NCI-H2107 (cell line): ENCODE results near the gene PHF10.
"Not testable (repeated sequence)": the region's sequence is repeated elsewhere in the genome, so short reads cannot be mapped to it uniquely, and the experiment has no call there.

Experiments
- DNase-seq: peaks from one replicate; lab custom pipeline; 2025; lab: John Stamatoyannopoulos, UW

The PHF10 gene

DNA sequence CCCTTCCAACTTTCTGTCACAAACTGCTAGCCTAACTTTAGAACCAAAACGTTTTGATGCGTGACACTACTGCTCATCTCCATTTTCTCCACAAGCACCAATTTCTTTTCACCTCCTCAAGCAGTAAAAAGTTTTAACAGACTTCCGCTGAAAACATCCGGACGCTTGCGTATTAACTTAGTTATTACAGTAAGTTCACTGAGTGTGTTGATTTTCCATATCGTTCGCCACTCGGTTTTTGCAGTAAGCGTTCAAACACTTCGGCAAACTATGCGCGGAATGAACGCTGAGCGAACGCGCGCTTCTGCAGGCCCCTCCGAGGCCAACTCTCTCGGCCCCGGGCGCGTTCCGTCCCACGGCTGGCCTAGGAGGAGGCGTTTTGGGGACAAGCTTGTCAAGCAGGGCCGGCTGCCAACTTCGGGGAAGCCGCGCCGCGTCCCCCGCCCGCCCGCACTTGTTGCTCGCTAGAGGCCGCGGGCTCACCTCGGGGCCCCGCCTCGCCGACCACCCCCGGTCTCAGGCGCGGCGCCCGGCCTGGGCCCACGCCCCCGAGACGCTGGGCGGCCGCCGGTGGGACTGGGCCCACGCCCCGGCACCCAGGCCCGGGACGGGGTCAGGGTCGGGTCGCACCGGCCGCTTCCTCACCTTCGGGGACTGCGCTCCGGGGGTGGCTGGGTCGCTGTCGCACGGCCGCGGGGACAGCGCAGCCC is 945 bp downstream of the PHF10 start:
- peak; percentile 15 for DNase-seq

DNA sequence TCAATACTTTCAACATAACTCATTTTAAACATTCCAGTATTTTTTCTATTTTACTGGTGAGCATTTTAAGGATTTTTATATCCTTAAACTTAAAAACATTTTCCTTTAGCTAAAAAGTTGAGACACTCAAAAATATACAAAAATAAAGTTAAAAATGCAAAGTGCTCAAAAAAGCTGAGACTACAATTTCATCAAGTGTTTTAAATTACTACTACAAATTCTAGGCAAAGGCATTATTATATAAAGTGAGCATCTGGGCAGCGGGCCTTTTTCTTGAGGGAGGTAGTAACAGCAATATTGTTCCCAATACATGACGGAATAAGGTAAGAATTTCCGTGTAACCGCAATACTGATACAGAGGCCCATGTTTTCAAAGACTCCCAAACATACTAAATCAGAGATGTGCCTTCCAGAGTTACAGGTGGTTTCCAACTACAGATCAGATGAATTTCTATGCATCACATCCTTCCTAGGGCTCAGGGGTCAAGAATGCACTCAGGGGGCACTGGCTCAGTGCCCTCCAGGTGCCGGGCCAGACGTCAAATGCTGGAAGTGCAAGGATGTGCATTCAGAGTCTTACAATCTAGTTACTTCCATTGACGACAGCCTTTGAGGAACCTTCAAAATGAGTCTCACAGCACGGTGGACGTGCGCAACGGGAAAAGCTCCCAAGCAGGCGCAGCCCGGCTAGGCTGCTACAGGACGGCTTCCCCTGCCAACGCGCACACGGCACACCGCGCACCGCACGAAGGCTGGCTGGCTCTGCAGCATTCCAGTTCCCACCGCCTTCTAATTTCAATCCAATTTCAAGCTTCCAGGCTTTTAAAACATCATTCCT is 1.7 kb downstream of the PHF10 start:
- peak; percentile 17 for DNase-seq

DNA sequence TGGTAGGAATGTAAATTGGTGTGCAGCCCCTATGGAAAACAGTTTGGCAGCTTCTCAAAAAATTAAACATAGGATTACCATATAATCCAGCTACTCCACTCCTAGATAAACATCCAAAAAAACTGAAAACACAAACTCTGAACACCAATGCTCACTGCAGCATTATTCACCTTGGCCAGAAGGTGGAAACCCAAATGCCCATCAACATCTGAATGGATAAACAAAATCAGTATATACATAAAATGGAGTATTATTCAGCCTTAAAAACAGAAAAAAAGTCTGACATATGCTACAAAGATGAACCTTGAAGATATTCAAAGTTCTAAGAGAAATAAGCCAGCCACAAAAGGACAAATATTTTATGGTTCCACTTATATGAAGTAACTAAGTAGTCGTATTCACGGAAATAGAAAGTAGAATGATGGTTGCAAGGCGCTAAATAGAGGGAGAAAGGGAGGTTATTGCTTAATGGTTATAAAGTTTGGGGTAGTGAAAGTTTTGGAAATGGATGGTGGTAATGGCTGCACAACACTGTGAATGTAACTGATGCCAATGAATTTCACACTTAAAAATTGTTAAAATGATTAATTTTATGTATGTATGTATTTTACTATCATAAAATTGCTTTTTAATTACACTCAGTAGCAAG is 4.0 kb downstream of the PHF10 start:
- no peak for DNase-seq

DNA sequence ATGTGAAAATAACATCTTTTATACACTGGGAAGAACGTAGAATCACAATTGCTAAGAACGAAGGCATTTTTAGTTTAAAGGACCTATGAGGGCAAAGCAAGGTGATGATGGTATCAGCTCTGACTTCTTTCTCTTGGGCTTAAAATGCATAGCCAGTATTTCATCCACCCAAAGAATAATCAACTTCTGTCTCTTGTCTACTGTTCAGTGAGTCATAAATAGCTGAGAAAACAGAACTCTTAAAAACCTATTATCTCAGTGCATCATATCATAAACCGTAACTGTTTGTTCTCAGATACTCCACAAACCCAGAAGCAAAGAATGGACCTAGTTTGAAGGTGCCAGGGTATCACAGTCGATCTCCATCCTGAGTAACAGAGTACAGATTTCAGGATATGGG is 5.2 kb downstream of the PHF10 start:
- no peak for DNase-seq

DNA sequence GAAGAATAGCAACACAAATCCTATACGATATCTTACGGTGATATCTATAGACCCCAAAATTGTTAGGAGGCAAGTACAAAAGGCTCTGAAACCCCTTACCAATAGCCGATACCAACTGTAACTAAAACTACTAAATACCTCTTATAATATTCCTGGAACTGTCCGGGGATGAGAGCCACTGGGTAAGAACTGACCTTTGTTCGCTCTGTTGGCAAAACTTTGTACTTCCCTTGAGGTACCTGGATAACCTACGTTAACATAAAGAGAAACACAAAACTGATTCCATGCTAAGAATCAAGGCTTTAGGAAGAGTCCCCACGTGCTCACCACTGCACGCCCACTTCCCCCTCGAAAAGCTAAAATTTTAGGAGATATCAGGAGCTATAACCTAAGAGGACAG is 9.7 kb downstream of the PHF10 start:
- DNase-seq, result no peak

DNA sequence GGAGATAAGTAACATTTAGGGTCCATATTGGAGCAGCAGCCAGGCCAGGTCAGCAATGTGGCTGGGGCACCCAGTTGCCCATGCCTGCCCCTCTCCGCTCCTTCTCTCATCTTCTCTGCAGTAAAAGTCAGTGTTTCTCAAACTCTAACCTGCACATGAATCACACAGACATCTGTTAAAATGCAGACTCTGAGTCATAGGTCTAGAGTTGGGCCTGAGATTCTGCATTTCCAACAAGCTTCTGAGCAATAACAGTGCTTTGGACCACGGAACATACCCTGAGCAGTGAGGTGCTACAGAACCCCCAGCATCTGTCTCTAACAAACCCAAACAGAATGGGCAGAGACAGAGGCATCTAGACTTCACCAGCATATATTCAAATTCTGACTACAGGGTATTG is 10.1 kb downstream of the PHF10 start:
- no peak for DNase-seq

DNA sequence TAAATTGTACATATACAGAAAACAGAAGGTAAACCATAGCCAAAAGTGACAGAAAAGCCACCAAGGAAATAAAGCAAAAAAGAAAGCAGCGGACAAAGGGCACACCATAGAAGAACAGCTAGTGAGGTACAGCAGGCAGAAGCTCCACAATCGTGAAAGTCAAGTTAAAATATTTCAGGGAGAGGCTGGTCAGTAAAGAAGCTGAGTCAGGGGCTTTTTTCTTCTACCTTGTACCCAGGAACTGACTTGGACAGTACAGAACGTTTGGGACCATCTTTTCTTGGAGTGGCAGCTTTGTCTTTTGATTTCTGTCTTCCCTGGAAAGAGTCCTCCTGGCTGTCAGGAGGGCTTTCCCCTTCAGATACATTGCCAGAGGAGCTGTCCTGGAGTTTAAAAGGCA is 14.3 kb downstream of the PHF10 start:
- no peak for DNase-seq

DNA sequence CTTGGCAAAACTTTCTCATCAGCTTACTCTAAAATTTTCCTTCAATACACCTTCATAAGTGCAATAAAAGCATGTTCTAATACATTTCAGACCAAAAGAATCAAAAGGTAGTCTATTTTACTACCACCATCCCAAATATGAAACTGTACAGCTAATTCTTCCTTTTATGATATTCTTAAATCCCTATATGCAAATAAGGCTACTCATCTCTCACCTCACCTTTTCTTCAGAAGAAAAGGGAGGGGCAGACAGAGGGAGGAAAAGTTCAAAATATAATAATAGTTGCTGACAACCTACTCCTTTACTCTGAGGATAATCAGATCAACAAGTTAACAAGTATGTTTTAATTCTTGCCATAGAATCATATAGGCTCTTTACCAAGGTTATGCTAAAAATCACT is 15.0 kb downstream of the PHF10 start:
- DNase-seq, result no peak

DNA sequence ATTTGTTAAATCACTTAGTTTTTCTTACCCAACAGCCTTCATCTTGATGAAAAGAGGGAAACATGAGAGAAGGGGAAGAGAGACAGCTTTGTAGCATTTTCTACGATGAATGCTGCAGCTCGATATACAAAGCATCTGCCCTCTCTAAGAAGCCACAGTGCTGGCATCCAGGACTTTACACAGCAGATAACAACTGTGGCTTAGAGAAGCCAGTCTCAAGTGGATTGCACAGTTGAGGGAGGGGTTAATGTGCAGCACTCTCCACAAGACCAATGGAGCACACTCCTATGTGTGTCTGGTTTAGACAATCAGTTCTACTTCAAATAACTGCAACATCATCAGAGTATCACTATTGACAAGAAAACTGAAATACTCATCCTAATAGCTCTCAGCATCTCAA is 16.5 kb downstream of the PHF10 start:
- no peak for DNase-seq

DNA sequence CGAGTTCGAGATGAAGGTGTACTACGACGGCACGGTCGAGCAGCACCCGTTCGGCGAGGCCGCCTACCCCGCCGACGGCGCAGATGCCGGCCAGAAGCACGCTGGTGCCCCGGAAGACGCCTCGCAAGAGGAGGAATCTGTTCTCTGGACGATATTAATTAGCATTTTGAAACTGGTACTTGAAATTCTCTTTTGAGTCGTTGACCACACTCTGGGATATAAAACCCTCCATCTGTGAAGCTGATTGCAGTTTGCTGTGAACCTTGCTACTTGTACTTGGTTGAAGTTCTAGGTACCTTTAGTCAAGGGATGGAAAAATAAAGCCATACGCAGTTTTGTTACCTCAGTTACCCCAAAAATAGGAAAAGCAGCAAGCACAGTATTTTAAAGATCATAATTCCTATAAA is 21.5 kb downstream of the PHF10 start:
- DNase-seq, result no peak

DNA sequence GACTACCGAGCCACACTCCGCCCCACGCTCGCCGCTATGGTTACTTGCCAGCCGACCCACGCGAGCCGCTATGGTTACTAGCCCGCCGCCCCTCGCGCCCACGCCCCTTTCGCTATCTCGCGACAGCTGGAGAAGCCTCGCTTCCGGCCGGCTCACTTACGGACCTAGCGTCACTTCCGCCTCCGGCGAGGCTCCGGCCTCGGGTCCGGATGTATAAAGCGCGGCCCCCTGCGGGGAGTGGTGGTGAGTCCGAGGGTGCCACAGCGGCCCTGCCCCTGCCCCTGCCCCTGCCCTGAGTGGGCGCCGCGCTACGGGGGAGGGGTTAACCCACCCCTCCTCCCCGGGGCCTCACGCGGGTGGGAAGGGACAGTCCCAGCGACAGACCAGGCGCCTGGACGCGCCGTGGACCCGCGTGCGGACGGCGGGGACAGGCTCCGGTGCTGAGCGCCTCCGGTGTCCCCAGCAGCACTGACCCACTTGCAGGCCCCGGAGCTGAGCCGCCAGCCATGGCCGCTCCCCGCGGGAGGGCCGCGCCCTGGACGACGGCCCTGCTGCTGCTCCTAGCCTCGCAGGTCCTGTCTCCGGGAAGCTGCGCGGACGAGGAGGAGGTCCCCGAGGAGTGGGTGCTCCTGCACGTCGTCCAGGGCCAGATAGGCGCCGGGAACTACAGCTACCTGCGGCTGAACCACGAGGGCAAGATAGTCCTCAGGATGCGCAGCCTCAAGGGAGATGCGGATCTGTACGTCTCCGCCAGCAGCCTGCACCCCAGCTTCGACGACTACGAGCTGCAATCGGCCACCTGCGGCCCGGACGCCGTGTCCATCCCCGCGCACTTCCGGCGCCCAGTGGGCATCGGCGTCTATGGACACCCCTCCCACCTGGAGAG is 22.1 kb downstream of the PHF10 start, which contains the start of the genes C6orf120 and WDR27:
C6orf120 (plus strand) TSS at position 173 of the 886 bp plus-strand sequence; CDS start at position 507, 334 bp downstream.
WDR27 (minus strand) TSS at position 76 of the 886 bp plus-strand sequence. CDS start 13,024 bp downstream, outside the sequence.
- DNase-seq, result peak; percentile 92

DNA sequence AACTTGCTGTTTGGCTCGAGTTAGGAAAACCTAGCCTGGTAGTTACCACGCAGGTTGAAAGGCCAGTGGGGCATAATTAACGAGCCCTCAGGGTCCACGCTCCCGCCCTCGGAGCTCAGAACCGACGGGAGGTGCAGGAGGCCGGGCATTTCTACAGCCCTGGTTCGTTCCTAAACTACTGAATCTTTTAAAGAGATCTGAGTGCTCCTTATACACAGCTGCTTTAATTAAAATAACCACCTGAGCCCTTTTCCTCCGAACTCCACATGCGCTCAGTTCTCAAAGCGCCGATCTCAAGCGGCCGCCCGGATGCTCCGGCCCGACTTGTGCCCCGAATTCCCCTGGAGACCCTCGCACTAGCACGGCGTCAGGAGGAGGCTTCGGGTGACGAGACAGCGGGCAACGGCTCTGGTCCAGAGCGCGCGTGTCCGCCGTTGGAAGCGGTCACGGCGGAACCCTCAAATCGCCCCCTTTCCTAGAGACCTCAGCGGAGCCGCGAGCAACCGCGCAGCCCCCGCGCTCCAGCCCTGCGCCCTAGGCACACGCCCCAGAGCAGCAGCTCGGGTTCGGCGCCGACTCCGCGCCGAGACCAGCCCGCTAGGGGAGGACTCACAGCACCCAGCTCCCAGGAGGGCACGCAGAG is 22.9 kb downstream of the PHF10 start:
- DNase-seq, result no peak

DNA sequence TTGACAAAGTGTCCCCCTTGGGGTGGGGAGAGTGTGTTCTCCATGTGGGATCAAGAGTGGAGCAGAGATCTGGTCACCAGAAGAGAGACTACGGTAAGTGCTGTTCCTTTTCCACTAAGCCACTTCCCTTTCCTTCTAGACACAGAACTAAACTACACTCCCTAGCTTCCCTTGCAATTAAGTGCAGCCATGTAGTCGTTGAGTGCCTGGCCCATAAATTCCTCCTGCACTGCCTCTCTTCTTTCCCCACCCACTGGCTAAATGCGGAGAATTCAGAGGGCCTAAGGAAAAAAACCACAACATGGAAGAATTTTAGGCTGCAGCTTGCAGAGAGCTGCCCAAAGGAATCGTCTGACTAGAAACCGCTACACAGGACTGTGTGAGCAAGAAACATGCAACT is 24.0 kb downstream of the PHF10 start:
- no peak for DNase-seq

DNA sequence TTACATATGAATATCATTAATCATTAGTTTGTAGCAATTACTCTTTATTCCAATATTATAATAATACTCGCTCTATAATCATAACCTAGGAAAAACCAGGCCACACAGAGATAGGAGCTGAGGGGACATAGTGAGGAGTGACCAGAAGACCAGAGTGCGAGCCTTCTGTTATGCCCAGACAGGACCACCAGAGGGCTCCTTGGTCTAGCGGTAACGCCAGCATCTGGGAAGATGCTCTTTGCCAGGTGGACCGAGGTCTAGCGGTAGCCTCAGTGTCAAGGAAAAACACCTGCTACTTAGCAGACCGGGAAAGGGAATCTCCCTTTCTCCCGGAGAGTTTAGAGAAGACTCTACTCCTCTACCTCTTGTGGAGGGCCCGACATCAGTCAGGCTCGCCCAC is 27.2 kb downstream of the PHF10 start:
- DNase-seq, result not testable (repeated sequence)

DNA sequence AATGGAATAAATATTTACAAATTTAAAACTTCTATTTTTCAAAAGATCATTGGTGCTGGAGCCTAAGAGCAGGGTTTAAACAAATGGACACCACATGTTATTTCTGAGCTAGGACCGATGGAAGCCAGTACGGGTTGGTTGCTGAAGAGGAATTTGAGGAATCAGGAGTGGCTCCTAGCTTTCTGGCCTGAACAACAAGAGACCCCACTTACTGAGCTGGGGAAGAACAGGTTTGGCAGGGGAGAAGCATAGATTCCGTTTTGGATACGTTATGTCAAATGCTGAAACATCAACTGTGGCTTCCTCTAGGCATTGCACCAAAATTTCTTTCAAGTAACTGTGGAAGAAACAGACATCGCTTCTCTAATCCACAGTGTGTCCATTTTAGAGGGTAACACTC is 29.2 kb downstream of the PHF10 start:
- DNase-seq, result no peak

DNA sequence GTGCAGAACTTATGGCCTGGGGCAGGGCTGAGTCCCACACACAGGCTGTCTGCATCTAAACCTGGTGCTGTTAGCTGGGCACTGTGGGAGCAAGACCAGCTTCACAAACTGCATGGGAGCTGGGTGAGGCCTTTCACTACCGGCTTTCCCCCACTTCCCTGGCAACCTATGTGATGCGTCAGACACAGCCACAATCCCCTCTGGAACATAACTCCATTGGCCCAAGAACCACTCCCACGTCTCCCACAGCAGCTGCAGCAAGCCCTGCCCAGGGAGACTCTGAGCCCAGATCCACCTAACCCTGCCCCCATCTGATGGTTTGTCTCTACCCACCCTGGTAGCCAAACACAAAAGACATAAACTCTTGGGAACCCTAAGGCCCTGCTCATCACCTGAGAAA is 31.8 kb downstream of the PHF10 start:
- no peak for DNase-seq

DNA sequence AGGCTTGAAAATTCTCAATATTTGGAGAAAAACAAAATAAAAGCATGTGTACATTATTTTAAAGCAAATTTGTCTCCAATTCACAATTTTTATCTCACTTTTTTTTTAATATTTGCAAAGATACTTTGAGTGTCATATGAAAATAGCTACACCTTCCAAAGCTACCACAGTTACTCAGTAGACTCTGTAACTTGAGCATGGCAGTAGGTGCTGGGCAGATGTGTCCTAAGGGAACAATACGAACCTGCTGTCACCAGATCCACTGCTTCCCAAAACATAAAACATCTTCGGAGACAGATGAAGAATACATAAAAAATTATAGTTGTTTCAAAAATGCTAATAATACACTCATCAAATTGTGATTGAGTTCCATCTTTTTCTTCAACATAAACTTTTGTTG is 33.0 kb downstream of the PHF10 start:
- DNase-seq, result no peak

DNA sequence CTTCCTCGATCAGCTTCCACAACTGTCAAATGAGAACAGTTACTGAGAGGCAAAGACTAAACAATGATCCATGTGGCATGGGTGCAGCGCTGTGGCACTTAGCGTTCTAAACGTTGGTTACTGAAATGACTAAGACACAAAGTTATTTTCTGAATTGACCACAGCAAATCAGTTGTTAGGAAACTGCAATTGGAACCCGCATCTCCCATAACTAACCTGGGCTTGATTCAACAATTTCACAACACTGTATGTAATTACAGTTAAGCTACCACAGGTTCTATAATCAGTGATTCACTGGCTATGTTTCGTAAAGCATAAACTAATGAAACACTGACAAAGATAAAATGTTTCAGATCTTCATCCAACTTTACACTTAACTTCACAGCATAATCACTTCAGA is 35.0 kb downstream of the PHF10 start:
- no peak for DNase-seq

DNA sequence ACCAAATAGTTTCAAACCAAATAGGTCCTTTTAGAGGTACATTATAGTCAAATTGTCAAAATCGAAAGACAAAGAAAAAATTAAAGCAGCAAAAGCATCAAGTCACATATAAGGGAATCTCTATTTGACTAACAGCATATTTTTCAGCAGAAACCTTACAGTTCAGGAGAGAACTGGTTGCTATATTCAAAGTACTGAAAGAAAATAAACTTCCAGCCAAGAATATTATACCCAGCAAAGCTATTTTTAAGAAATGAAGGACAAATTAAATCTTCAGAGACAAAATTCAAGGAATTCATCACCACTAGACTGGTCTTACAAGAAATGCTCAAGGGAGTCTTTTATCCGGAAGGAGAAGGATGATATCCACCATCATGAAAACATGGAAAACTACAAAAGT is 38.4 kb downstream of the PHF10 start:
- no peak for DNase-seq

DNA sequence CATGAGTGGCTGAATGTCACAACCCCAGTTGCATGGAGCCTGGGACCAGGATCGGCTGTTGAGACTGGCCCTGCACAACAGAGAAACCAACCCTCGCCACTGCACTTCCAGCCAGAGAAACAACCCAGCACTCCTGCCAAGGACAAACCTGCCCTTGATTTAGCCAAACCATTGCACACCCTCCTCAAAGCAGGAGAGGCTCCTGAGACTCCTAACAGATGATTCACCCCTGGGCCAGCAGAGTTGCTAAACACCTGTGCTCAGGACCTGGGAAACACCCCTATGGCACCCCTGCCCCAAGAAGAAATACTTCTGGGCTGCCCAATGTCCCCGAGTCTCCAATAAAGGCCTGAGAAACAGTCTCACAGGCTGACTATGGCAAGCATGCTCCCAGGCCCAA is 40.2 kb downstream of the PHF10 start:
- DNase-seq, result no peak

DNA sequence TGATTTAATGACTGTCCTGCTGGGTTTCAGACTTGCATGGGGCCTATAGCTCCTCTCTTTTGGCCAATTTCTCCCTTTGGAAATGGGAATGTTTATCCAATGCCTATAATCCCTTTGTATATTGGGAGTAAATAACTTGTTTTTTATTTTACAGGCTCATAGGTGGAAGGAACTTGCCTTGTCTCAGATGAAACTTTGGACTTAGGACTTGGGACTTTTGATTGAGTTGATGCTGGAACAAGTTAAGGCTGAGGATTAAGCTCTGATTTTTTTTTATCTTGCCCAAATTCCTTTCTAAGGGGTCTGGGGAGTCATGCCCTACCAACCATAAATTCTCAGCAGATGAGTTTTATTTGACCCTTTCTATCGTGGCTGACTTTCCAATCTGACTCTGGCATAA is 46.0 kb downstream of the PHF10 start:
- DNase-seq, result no peak
